ENCODE measurements around the gene ANKRD55.
"Not testable (repeated sequence)": the region's sequence is repeated elsewhere in the genome, so short reads cannot be mapped to it uniquely, and the experiment has no call there.

Gene ANKRD55

GRCh38 chr5:56102207-56102606 lies 130.9 kb downstream of the ANKRD55 start:
- not testable (repeated sequence) for DNase-seq (ENCODE audit: low read depth)

DNA sequence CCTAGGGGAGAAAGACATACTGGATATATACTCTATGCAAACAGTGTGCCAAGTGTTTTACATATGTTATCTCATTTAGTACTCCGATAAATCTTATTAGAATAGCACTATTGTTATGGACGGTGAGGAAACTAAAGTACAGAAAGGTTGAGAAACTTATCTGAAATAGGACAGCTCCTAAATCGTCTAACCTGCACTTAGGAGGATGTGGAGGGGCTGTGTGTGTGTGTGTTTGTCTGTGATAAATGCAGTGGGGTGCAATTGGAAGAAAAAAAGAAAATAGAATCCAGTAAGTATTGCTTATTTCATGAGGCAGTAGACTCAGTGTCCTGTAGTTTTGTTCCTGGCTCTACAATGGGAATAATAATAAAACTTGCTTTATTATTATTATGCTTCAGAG lies 131.9 kb downstream of the ANKRD55 start:
- DNase-seq (ENCODE audit: low read depth), result no peak

GRCh38 chr5:56100439-56101176 lies 132.5 kb downstream of the ANKRD55 start:
- DNase-seq (ENCODE audit: low read depth), result no peak

GRCh38 chr5:56099346-56099745 lies 133.8 kb downstream of the ANKRD55 start:
- DNase-seq (ENCODE audit: low read depth), result peak; percentile 88

GRCh38 chr5:56097055-56097454 lies 136.1 kb downstream of the ANKRD55 start:
- DNase-seq (ENCODE audit: low read depth), result no peak

- no peak for DNase-seq (ENCODE audit: low read depth)
These were observed 137.5 kb downstream of the ANKRD55 start for GRCh38 chr5:56095579-56096102.

GRCh38 chr5:56094579-56095361 lies 138.4 kb downstream of the ANKRD55 start:
- DNase-seq (ENCODE audit: low read depth), result no peak

GRCh38 chr5:56093970-56094369 lies 139.2 kb downstream of the ANKRD55 start:
- no peak for DNase-seq (ENCODE audit: low read depth)

DNA sequence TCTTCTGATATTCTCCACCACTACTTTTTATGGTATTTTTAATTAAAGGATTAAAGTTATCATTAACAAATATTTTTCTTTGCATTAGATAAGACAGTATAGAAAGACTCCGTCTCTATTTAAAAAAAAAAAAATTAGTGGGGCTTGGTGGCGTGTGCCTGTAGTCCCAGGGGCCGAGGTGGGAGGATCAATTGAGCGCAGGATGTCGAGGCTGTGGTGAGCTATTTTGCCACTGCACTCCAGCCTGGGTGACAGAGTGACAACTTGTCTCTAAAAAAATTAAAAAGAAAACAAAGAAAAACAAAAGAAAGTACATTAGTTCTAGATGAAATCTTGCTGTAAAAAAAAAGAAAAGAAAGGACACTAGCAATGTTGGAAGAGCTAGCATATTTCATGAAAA lies 141.0 kb downstream of the ANKRD55 start:
- DNase-seq (ENCODE audit: low read depth), result no peak

DNA sequence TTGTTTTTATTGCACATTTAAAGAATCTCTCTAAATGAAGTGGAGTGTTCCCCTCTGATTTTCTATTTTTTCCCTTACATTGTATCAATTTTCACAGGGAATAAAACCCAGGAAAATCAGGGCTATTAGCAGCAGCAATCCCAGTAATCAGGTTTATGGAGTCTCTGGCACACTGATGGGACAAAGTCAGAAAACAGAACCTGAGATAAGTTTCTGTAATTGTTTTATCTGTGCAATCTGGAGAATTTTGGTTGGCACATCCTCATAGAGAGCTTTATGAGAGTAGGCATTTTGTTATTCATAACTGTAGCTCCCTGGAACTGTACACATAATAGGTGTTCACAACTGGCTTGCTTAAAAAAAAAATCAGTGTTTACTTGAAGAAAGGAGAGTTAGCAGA lies 141.5 kb downstream of the ANKRD55 start:
- DNase-seq (ENCODE audit: low read depth), result no peak

- no peak for DNase-seq (ENCODE audit: low read depth)
These were observed 142.2 kb downstream of the ANKRD55 start for GRCh38 chr5:56090793-56091460.

GRCh38 chr5:56088967-56089829 lies 143.9 kb downstream of the ANKRD55 start:
- no peak for DNase-seq (ENCODE audit: low read depth)

DNA sequence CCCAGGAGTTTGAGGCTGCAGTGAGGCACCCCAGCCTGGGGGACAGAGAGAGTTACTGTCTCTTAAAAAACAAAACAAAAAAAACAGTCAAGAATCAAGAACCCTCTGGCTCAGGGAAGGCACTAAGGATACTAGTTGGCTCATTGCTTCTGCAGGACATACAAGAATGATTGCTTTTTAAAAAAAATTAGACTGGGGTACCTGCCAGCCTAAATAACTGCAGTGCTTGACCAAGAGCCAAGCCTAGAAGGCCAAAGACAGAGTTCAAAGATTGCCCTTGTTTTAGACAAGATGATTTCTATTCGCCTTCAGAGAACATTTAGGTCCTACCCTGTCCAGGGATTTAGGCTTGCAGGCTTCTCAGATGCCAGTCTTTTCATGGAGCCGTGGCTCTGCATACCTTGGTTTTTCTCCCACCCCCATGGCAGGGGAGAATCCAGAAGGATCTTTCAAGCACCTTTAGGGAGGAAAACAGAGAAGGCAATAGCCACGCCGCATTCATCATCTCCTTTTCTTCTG lies 144.6 kb downstream of the ANKRD55 start:
- peak; percentile 56 for DNase-seq (ENCODE audit: low read depth)

DNA sequence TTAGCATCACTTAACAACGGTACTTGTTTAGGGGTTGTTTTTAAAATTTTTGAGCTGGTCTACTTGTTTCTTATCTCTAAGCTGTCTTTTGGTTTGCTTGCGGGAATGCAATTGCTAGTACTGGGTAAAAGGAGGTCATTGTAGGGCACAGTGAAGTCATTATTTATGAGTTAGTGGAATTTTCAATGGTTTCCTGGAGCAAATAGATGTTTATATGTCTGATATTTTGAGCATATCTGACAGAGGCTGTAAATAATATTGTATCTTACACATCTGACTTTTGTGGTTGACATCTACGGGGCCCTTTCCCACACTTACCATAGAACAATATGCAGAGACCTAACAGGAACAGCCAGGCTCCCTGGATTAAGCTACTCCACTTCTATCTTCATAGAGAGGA lies 147.9 kb downstream of the ANKRD55 start:
- DNase-seq (ENCODE audit: low read depth), result no peak

- DNase-seq (ENCODE audit: low read depth), result no peak
These were observed 149.8 kb downstream of the ANKRD55 start for GRCh38 chr5:56083286-56083854.

DNA sequence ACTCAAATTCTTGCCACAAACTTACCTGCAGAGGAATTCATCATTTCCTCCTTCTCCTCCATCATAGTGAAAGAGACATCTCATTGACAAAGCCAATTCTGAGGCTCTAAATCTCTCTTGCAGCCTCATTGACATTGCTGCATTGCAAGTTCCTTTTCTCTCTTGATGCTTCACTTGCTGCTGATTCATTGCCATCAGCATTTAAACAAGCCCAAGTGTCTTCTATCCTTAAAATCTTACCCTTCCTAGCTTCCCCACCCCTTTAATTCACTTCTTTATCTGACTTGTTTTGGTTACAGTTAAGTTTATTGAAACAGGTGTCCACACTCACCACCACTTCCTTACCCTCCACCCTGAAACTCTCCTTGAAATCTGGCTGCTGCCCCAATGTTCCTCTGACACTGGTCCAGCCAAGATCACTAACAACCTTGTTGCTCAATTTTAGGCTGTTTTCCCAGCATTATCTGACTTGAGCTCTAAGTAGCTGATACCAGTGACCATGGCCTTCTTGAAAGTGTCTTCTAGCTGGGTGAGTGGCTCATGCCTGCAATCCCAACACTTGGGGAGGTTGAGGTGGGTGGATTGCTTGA lies 152.0 kb downstream of the ANKRD55 start:
- DNase-seq (ENCODE audit: low read depth), result not testable (repeated sequence)

- DNase-seq (ENCODE audit: low read depth), result no peak
These were observed 152.6 kb downstream of the ANKRD55 start for GRCh38 chr5:56080375-56081052.

- not testable (repeated sequence) for DNase-seq (ENCODE audit: low read depth)
These were observed 154.0 kb downstream of the ANKRD55 start for GRCh38 chr5:56079157-56079500.

DNA sequence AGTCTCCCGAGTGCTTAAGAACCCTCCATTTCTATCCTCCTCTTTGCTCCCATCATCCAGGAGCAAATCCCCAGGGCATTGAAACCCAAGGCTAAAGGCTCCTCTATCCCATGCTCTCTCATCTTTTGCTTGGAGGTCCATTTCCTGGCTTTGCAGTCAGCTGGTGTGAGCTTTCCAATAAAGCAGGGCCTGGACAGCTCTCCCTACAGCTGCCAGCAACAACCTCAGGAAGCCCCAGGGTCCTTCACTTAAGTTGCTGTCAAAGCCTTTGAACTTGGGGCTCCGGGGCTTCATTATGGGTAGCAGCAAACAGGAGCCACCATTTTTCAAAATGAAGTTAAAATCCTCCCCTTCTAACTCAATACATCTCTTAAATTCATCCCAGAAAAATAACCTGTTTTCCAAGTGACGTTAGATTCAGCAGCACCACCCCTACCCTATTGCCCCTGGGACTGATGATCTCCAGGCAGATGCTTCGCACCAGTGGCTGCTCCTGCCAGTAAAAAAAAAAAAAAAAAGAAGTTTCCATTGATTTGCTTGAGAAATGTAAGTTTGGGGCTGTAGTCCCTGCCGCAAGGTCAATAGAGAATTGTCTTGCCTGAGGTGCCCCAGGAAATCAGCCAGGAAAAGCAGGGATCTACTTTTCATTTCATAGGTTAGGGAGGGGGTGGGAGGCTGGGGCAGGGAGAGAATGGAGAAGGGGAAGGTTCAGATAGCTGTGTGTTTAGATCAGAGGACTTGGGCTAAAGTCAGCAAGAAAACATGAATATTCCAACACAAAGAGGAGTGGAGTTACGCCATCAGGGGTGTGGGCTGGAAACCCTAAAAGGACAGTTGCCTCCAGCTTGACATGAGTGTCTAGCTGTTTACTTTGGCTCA lies 154.6 kb downstream of the ANKRD55 start:
- DNase-seq (ENCODE audit: low read depth), result peak; percentile 52

Data from fibroblast of the conjunctiva (primary cell).